Activated naive CD8-positive, alpha-beta T cell treated with anti-CD3 and anti-CD28 coated beads for 36 hours (primary cell): Measurements from ENCODE around the gene PPP1R12C. TPM values are rescaled to one million over a fixed set of nuclear protein-coding genes. Genes with fewer than 3 reads are reported as not detected.
"Not testable (repeated sequence)": the region's sequence is repeated elsewhere in the genome, so short reads cannot be mapped to it uniquely, and the experiment has no call there.

Source experiments
- DNase-seq: peaks from one replicate; pipeline ENCODE4 v3.0.0; 2021
- H3K27ac Mint-ChIP-seq: one replicate; pipeline ENCODE4 v1.8.0; 2022; ENCODE audit warnings: mild to moderate bottlenecking, moderate library complexity, mixed read lengths
- H3K27me3 Mint-ChIP-seq: one replicate; pipeline ENCODE4 v1.8.0; 2022; ENCODE audit warnings: mild to moderate bottlenecking, mixed read lengths
- H3K36me3 Mint-ChIP-seq: one replicate; pipeline ENCODE4 v1.8.0; 2021; ENCODE audit warnings: mild to moderate bottlenecking, mixed read lengths
- H3K4me1 Mint-ChIP-seq: one replicate; pipeline ENCODE4 v1.8.0; 2021; ENCODE audit warnings: mixed read lengths
- H3K4me3 Mint-ChIP-seq: one replicate; pipeline ENCODE4 v1.8.0; 2022; ENCODE audit warnings: mild to moderate bottlenecking, moderate library complexity, mixed read lengths
- H3K9me3 Mint-ChIP-seq: one replicate; pipeline ENCODE4 v1.8.0; 2022; ENCODE audit warnings: mixed read lengths
- total RNA-seq, 2 experiments: library from RNA; stranded (reverse); gene quantifications; one replicate each; pipeline ENCODE4 v1.2.3, GENCODE V29; 2021

Gene PPP1R12C
- total RNA-seq, 2 experiments from 2014 or later = 67.2 to 73.5 TPM

DNA sequence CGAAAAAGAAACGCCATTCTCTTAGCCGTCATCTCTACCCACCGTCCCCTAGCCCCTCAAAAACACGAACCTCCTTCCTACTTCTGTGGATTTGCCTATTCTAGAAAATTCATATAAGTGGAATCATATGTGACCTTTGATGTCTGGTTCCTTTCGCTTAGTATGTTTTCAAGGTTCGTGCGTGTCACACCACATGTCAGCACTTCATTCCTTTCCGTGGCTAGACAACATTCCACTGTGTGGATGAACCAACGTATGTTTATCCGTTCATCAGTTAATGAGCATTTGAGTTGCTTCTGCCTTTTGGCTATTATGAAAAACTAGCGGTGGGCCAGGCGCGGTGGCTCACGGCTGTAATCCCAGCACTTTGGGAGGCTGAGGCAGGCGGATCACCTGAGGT is 14.0 kb upstream of the PPP1R12C start:
- no peak for DNase-seq
- no peak overlapping the region for H3K4me3 Mint-ChIP-seq
- no peak overlapping the region for H3K27ac Mint-ChIP-seq
- H3K27me3 Mint-ChIP-seq = peaks cover 70% of the 10 kb centered on the region
- no peaks in the 10 kb centered on the region for H3K36me3 Mint-ChIP-seq
- peaks cover 2% of the 10 kb centered on the region for H3K4me1 Mint-ChIP-seq
- no peaks in the 10 kb centered on the region for H3K9me3 Mint-ChIP-seq

DNA sequence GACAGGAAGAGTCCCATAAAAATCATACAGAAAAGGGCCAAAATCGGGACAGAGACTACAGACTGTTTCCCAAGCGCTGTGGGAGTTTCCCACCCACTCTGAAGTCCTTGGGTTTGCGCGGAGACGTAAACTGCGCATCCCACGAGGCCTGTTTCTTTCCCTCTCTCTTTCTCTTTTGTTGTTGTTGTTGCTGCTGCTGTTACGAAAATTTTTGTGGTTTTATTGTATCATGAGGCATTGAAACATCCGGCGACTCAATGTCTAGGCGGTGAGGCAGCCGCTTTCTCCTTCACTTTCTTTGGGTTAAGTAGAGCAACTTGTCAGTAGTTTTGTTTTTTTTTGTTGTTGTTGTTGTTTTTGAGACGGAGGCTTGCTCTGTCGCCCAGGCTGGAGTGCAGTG is 1.6 kb upstream of the PPP1R12C start:
- peak overlapping the region; percentile 99 for H3K4me3 Mint-ChIP-seq
- no peak for DNase-seq
- H3K36me3 Mint-ChIP-seq = peaks cover 3% of the 10 kb centered on the region
- H3K4me1 Mint-ChIP-seq = peaks cover 18% of the 10 kb centered on the region
- H3K27me3 Mint-ChIP-seq = peaks cover 7% of the 10 kb centered on the region
- H3K27ac Mint-ChIP-seq = no peak overlapping the region
- H3K9me3 Mint-ChIP-seq = peaks cover 1% of the 10 kb centered on the region

DNA sequence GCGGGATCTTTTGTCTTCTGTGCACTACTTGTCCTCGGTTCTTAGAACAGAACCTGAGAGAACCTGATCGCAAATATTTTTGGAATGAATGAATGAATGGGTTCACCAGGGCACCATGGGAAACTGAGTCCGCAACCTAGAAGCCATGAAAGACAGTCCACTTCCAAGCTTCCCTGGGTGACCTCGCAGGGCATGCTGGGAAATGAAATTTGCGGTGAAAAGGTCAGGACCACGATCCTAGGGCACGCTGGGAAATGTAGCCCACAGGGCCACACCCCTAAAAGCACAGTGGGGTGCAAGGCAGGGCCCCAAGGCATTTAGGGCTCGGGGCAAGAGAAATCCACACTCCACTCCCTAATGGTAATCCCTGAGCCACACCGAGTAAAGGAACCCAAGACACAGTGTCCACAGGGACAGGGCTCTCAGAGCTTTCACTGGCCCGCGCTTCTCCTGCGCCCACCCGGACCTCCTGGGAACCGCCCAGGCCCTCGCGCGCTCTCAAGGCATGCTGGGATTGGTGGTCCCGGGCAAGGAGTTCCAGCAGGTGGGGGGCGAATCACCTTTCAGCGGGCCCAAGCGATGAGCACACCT is 1.1 kb upstream of the PPP1R12C start:
- Mint-ChIP-seq H3K27ac (peak overlapping the region; percentile 91), H3K9me3 (peaks cover 1% of the 10 kb centered on the region), H3K36me3 (peaks cover 3% of the 10 kb centered on the region), H3K4me1 (peaks cover 18% of the 10 kb centered on the region), H3K4me3 (peak overlapping the region; percentile 99), H3K27me3 (peaks cover 1% of the 10 kb centered on the region)
- DNase-seq = no peak

DNA sequence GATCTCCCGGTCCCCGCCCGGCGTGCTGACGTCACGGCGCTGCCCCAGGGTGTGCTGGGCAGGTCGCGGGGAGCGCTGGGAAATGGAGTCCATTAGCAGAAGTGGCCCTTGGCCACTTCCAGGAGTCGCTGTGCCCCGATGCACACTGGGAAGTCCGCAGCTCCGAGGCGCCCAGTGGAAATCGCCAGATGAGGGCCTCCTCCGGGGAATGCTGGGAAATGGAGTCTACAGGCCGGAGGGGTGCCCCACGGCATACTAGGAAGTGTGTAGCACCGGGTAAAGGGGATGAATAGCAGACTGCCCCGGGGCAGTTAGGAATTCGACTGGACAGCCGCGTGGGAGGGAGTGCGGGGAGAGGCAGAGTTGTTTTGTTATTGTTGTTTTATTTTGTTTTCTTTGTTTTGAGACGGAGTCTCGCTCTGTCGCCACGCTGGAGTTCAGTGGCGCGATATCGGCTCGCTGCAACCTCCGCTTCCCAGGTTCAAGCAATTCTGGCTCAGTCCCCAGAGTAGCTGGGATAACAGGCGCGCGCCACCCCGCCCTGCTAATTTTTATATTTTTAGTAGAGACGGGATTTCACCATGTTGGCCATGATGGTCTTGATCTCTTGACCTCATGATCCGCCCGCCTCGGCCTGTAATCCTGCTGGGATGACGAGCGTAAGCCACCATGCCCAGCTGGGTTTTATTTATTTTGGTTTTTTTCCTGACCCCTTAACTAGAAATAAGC is 390 bp upstream of the PPP1R12C start:
- H3K4me1 Mint-ChIP-seq = peaks cover 18% of the 10 kb centered on the region
- H3K4me3 Mint-ChIP-seq = peak overlapping the region; percentile 99
- H3K27ac Mint-ChIP-seq = peak overlapping the region; percentile 91
- peaks cover 3% of the 10 kb centered on the region for H3K36me3 Mint-ChIP-seq
- peaks cover 1% of the 10 kb centered on the region for H3K9me3 Mint-ChIP-seq
- DNase-seq = peak; percentile 98
- H3K27me3 Mint-ChIP-seq = no peaks in the 10 kb centered on the region

DNA sequence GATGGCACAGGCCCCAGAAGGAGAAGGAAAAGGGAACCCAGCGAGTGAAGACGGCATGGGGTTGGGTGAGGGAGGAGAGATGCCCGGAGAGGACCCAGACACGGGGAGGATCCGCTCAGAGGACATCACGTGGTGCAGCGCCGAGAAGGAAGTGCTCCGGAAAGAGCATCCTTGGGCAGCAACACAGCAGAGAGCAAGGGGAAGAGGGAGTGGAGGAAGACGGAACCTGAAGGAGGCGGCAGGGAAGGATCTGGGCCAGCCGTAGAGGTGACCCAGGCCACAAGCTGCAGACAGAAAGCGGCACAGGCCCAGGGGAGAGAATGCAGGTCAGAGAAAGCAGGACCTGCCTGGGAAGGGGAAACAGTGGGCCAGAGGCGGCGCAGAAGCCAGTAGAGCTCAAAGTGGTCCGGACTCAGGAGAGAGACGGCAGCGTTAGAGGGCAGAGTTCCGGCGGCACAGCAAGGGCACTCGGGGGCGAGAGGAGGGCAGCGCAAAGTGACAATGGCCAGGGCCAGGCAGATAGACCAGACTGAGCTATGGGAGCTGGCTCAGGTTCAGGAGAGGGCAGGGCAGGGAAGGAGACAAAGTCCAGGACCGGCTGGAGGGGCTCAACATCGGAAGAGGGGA is 1.1 kb downstream of the PPP1R12C start:
- DNase-seq = peak; percentile 61
- Mint-ChIP-seq H3K4me3 (peak overlapping the region; percentile 91), H3K9me3 (peaks cover 1% of the 10 kb centered on the region), H3K27me3 (no peaks in the 10 kb centered on the region), H3K27ac (peak overlapping the region; percentile 82), H3K36me3 (peaks cover 3% of the 10 kb centered on the region), H3K4me1 (peaks cover 18% of the 10 kb centered on the region)

DNA sequence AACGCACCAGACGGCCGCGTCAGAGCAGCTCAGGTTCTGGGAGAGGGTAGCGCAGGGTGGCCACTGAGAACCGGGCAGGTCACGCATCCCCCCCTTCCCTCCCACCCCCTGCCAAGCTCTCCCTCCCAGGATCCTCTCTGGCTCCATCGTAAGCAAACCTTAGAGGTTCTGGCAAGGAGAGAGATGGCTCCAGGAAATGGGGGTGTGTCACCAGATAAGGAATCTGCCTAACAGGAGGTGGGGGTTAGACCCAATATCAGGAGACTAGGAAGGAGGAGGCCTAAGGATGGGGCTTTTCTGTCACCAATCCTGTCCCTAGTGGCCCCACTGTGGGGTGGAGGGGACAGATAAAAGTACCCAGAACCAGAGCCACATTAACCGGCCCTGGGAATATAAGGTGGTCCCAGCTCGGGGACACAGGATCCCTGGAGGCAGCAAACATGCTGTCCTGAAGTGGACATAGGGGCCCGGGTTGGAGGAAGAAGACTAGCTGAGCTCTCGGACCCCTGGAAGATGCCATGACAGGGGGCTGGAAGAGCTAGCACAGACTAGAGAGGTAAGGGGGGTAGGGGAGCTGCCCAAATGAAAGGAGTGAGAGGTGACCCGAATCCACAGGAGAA is 1.9 kb downstream of the PPP1R12C start:
- no peak for DNase-seq
- Mint-ChIP-seq H3K4me1 (peaks cover 18% of the 10 kb centered on the region), H3K4me3 (peak overlapping the region; percentile 91), H3K9me3 (peaks cover 1% of the 10 kb centered on the region), H3K36me3 (peaks cover 3% of the 10 kb centered on the region), H3K27ac (peak overlapping the region; percentile 82), H3K27me3 (no peaks in the 10 kb centered on the region)

DNA sequence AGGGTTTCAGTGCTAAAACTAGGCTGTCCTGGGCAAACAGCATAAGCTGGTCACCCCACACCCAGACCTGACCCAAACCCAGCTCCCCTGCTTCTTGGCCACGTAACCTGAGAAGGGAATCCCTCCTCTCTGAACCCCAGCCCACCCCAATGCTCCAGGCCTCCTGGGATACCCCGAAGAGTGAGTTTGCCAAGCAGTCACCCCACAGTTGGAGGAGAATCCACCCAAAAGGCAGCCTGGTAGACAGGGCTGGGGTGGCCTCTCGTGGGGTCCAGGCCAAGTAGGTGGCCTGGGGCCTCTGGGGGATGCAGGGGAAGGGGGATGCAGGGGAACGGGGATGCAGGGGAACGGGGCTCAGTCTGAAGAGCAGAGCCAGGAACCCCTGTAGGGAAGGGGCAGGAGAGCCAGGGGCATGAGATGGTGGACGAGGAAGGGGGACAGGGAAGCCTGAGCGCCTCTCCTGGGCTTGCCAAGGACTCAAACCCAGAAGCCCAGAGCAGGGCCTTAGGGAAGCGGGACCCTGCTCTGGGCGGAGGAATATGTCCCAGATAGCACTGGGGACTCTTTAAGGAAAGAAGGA is 2.8 kb downstream of the PPP1R12C start:
- H3K4me1 Mint-ChIP-seq = peaks cover 18% of the 10 kb centered on the region
- DNase-seq = no peak
- H3K27ac Mint-ChIP-seq = no peak overlapping the region
- no peaks in the 10 kb centered on the region for H3K27me3 Mint-ChIP-seq
- peaks cover 1% of the 10 kb centered on the region for H3K9me3 Mint-ChIP-seq
- H3K36me3 Mint-ChIP-seq = peaks cover 3% of the 10 kb centered on the region
- peak overlapping the region; percentile 91 for H3K4me3 Mint-ChIP-seq

DNA sequence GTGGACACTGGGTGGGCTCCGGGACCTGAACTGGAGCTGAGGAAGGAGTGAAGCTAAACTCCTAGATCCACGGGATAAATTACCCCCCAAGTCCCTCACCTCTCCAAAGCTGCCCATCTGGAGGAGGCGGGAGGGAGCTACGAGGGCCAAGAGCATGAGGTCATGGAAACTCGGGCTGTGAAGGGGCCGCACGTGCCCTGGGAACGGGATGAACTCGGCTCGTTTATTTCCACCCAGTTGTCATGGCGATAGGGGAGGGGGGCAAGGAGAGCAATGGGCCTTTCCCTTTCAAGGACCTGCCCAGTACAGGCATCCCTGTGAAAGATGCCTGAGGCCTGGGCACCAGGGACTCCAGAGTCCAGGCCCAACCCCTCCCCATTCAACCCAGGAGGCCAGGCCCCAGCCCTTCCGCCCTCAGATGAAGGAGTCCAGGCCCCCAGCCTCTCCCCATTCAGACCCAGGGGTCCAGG is 3.8 kb downstream of the PPP1R12C start:
- no peak overlapping the region for H3K27ac Mint-ChIP-seq
- DNase-seq = no peak
- H3K36me3 Mint-ChIP-seq = peaks cover 11% of the 10 kb centered on the region
- no peak overlapping the region for H3K4me3 Mint-ChIP-seq
- H3K9me3 Mint-ChIP-seq = no peaks in the 10 kb centered on the region
- H3K27me3 Mint-ChIP-seq = no peaks in the 10 kb centered on the region
- H3K4me1 Mint-ChIP-seq = peaks cover 13% of the 10 kb centered on the region

DNA sequence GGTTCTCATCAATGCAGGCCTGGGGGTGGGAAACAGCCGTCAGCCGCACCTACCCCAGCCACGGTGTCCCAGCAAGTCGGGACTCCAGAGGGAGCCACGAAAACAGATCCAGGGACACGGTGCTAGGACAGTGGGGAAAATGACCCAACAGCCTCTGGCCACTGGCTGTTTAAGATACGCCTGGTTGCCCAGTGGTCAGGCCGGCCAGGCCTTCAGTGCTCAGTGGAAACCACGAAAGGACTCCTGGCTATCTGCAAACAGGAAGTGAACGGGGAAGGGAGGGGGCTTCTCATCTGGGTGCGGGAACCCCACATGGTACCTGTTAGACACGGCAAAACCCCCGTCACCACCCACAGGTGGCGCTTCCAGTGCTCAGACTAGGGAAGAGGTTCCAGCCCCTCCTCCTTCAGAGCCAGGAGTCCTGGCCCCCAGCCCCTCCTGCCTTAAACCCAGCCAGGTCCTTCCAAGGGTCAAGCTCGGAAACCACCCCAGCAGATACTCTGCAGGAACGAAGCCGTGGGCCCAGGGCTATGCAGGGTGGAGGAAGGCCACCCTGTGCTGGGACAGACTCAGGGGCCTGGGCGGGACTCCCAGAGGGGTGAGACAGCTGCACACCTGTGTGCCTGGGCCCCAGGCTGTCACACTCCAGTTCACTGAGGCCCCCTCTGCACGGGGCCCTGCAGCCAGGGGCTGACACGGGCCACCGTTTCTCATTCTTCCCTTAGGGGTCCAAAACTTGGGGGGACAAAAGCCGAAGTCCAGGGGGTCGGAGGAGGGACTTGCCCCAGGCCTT is 4.5 kb downstream of the PPP1R12C start:
- no peaks in the 10 kb centered on the region for H3K9me3 Mint-ChIP-seq
- no peak overlapping the region for H3K27ac Mint-ChIP-seq
- H3K4me1 Mint-ChIP-seq = peaks cover 11% of the 10 kb centered on the region

DNA sequence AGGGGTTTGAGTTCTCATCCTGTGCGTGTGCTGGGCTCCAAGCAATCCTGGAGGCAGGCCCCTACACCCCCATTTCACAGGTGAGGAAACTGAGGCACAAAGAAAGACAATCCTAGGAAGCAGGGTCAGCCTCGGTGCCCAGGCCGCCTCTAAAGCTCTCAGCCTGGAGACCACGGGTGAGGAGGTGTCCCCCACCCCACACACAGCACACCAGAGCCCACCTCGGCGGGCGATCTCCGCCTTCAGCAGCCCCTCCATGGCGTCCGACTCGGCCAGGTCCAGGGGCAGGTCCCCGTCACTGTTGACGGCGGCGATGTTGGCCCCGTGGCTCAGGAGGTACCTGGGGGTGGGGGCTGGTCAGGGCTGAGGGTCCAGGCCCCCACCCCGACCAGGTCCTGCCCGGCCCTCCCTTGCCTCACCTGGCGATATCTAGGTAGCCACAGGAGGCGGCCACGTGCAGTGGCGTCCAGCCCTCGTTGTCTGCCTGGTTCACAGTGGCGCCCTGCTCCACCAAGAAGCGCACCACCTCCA is 5.1 kb downstream of the PPP1R12C start:
- peaks cover 11% of the 10 kb centered on the region for H3K4me1 Mint-ChIP-seq
- peaks cover 16% of the 10 kb centered on the region for H3K36me3 Mint-ChIP-seq
- H3K9me3 Mint-ChIP-seq = peaks cover 2% of the 10 kb centered on the region
- no peaks in the 10 kb centered on the region for H3K27me3 Mint-ChIP-seq
- no peak overlapping the region for H3K27ac Mint-ChIP-seq
- no peak for DNase-seq
- H3K4me3 Mint-ChIP-seq = no peak overlapping the region

More for the DNA sequence above, 4.5 kb downstream of the PPP1R12C start:
- no peaks in the 10 kb centered on the region for H3K27me3 Mint-ChIP-seq
- H3K36me3 Mint-ChIP-seq = peaks cover 14% of the 10 kb centered on the region
- no peak overlapping the region for H3K4me3 Mint-ChIP-seq
- no peak for DNase-seq

DNA sequence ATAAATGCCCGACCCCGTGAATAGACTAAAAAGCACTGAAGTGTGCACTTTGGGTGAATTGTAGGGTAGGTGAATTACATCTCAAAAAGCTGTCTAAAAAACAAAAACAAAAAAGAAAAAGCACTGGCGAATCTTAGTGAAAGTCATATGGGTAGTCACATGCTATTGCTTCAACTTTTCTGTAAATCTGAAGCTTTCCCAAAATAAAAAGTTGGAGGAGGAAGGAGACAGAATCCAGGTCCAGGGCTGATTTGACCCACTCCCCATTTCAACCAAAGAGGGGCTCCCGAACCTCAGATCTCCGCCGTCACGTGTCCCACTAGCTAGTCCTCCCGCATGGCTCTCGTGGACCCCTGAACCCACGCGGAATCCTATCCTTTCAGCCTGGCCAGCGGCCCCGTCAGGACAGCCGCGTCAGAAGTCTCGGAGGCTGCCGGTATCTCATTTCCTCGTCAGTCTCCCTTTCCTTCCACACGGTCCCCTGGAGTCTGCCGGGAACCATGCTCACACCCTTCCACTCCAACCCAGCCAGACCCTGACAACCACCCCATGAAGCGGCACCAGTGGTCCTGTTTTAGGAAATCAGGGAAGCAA is 6.1 kb downstream of the PPP1R12C start:
- H3K36me3 Mint-ChIP-seq = peaks cover 17% of the 10 kb centered on the region
- no peaks in the 10 kb centered on the region for H3K27me3 Mint-ChIP-seq
- H3K27ac Mint-ChIP-seq = no peak overlapping the region
- H3K9me3 Mint-ChIP-seq = peaks cover 2% of the 10 kb centered on the region
- peaks cover 11% of the 10 kb centered on the region for H3K4me1 Mint-ChIP-seq
- no peak for DNase-seq
- no peak overlapping the region for H3K4me3 Mint-ChIP-seq

DNA sequence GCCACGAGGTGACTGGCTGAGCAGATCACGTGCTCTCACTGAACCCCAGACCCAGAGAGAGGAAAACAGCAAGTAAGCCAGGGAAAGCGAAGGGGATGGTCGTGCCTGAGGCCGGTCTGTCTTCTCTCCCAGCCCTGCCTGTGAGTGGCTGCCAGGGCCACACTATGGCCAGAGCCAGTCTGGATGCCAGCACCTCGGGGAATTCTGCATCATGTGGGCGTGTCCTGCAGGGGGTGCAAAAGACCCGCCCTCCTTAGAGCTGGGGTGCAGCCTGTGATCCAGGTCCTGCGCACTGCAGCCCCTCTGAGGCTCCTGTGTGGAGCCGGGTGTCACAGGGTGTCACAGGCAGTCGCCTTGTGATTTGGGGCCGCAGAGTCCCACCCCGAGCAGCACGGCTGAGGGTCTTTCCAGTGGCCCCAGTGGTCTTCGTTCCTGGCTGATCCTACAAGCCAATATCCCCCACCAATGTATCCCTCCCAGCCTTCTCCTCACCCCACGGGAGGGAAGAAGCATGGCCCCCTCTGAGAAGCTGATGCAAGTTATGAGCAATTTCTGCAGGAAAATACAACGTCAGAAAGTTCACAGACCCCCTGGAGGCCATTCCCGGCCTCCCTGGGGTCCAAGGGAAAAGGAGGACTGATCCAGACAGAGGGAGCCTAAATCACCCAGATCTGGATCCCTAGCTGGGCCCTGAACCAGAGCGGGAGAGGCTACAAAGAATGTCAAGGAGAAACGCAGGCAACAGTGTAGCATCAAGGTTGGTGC is 7.7 kb downstream of the PPP1R12C start:
- Mint-ChIP-seq H3K36me3 (peaks cover 17% of the 10 kb centered on the region), H3K9me3 (peaks cover 2% of the 10 kb centered on the region), H3K4me3 (no peak overlapping the region), H3K27me3 (no peaks in the 10 kb centered on the region), H3K27ac (no peak overlapping the region), H3K4me1 (peaks cover 3% of the 10 kb centered on the region)
- no peak for DNase-seq

DNA sequence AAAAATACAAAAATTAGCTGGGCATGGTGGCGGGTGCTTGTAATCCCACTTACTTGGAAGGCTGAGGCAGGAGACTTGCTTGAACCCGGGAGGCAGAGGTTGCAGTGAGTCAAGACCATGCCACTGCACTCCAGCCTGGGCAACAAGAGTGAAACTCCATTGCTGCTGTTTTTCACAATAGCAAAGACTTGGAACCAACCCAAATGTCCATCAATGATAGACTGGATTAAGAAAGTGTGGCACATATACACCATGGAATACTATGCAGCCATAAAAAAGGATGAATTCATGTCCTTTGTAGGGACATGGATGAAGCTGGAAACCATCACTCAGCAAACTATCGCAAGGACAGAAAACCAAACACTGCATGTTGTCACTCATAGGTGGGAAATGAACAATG is 10.2 kb downstream of the PPP1R12C start:
- not testable (repeated sequence) for H3K27me3 Mint-ChIP-seq, H3K4me3 Mint-ChIP-seq, DNase-seq, H3K27ac Mint-ChIP-seq, H3K9me3 Mint-ChIP-seq, H3K4me1 Mint-ChIP-seq
- H3K36me3 Mint-ChIP-seq = peaks cover 30% of the 10 kb centered on the region
